HL-60 (cell line): ENCODE results near the gene AURKB.

Source experiments
- DNase-seq, 2 experiments: peaks; one replicate each; pipeline ENCODE4 v3.0.0-alpha.2; 2010 to 2020; ENCODE audit warnings: low read depth in 1 of 2, low spot score in 1 of 2
- H3K27ac ChIP-seq: fragments of 250-450 bp; sonication (Bioruptor Pico); replicated peaks from 2 replicates; pipeline ENCODE4 v1.5.1; 2020; ENCODE audit warnings: mild to moderate bottlenecking, moderate library complexity
- H3K27me3 ChIP-seq: fragments of 250-450 bp; sonication (Bioruptor Pico); 2 replicates; pipeline ENCODE4 v1.5.1; 2021; ENCODE audit warnings: mild to moderate bottlenecking, moderate library complexity; ENCODE audit not compliant: insufficient read depth, poor library complexity, severe bottlenecking
- H3K4me3 ChIP-seq: replicated peaks from 2 replicates; pipeline ENCODE4 v1.5.1; 2011; ENCODE audit warnings: mild to moderate bottlenecking, control low read depth, low read length; ENCODE audit not compliant: insufficient read depth
- CTCF ChIP-seq: IDR thresholded peaks from one replicate; pipeline ENCODE4 v1.5.1; 2011; ENCODE audit warnings: low read length, control low read depth, inconsistent platforms; ENCODE audit not compliant: insufficient read depth
- GABPA ChIP-seq: IDR thresholded peaks from 2 replicates; pipeline ENCODE4 v1.6.1; 2012; ENCODE audit warnings: low read depth
- POLR2AphosphoS5 ChIP-seq: IDR thresholded peaks from 2 replicates; pipeline ENCODE4 v1.6.1; 2012; ENCODE audit warnings: low read depth
- REST ChIP-seq: IDR thresholded peaks from 2 replicates; pipeline ENCODE4 v1.6.1; 2012; ENCODE audit warnings: low read depth; ENCODE audit not compliant: insufficient replicate concordance
- SPI1 ChIP-seq: IDR thresholded peaks from 2 replicates; pipeline ENCODE4 v1.6.1; 2012; ENCODE audit warnings: low read depth, mild to moderate bottlenecking, borderline replicate concordance
- microRNA-seq: library from miRNA; unstranded; fragments of <30 nt; microRNA quantifications from one replicate; pipeline ENCODE4, GENCODE V29; 2018

Gene AURKB

GRCh38 chr17:8155231-8155995 lies 55.0 kb downstream of the AURKB start:
- Histone ChIP-seq H3K4me3 (peak overlapping the region; percentile 47), H3K27me3 (no peaks in the 10 kb centered on the region), H3K27ac (peak overlapping the region; percentile 56)
- DNase-seq: no peak
- TF ChIP-seq POLR2AphosphoS5 (no peak), GABPA (no peak), CTCF (no peak), SPI1 (no peak), REST (no peak)

Small RNA genes lying within 50 kb of the gene (microRNA-seq; reads per million reads assigned to microRNA genes)
- gene MIR4521: 1,810 reads per million, percentile 91 among the genes with 10 or more reads in this experiment
